Left lung (tissue), 10 donors: ENCODE measurements around the gene BSPRY. TPM values are rescaled to one million over a fixed set of nuclear protein-coding genes. Genes with fewer than 3 reads are reported as not detected.
"Not testable (repeated sequence)": the region's sequence is repeated elsewhere in the genome, so short reads cannot be mapped to it uniquely, and the experiment has no call there.

Experiments
- ATAC-seq: fragments of 200-7000 bp; cut with Tn5 transposase; one replicate; pipeline ENCODE4 v1.9.1; 2020; ENCODE audit warnings: moderate library complexity
- DNase-seq, 4 donors: peaks; one replicate each; pipeline ENCODE4 v3.0.0-alpha.2; 2013 to 2020
- H3K27ac ChIP-seq, 2 donors: fragments of 200-600 bp; sonication (generic) in 1 of 2; one replicate each; pipeline versions ENCODE4 v1.5.0 to v1.8.0; 2020 to 2021
- H3K27me3 ChIP-seq, 2 donors: fragments of 200-600 bp; sonication (generic) in 1 of 2; one replicate each; pipeline versions ENCODE4 v1.5.0 to v1.8.0; 2020 to 2021
- H3K36me3 ChIP-seq, 2 donors: fragments of 200-600 bp; sonication (generic) in 1 of 2; one replicate each; pipeline versions ENCODE4 v1.5.0 to v1.8.0; 2020 to 2021
- H3K4me1 ChIP-seq, 2 donors: fragments of 200-600 bp; one replicate each; pipeline ENCODE4 v1.8.0; 2021
- H3K4me3 ChIP-seq, 2 donors: fragments of 200-600 bp; sonication (generic) in 1 of 2; one replicate each; pipeline versions ENCODE4 v1.5.0 to v1.8.0; 2020 to 2021; ENCODE audit warnings: mild to moderate bottlenecking in 1 of 2
- H3K9me3 ChIP-seq, 2 donors: fragments of 200-600 bp; sonication (generic) in 1 of 2; one replicate each; pipeline versions ENCODE4 v1.5.0 to v1.8.0; 2020 to 2021
- intact Hi-C, 2 donors: fragments of 100-400 bp; cut with DNase I; formaldehyde crosslinking; loops; one replicate each; pipeline versions ENCODE4 v1.11.2 to v1.14.2; 2022
- polyA plus RNA-seq, 6 donors: library from polyadenylated mRNA; unstranded; fragments of 120-200 nt; gene quantifications; one replicate each; pipeline ENCODE4 v1.2.1, GENCODE V29; 2013; ENCODE audit not compliant: insufficient read length in 6 of 6
- total RNA-seq, 2 donors: library from RNA; stranded (reverse); fragmentation: NEBNext Ultra II Directional; extraction: Animal tissue kit (Norgen Biotek cat#: 25700); gene quantifications; one replicate each; pipeline ENCODE4 v1.2.1, GENCODE V29; 2021
- TF ChIP-seq, protein P1 (sequence below), 2 donors: fragments of 200-600 bp; sonication (generic) in 1 of 2; IDR thresholded peaks; one replicate each; pipeline versions ENCODE4 v1.5.0 to v1.8.0; 2021; ENCODE audit warnings: antibody characterized with exemption in 2 of 2
- donor health status: DM: no; HTN: yes; CAD: no.
- donor health status: DM: no; HTN: no; CAD: no.

BSPRY gene
- total and polyA plus RNA-seq, 8 donors: 7.5 to 17.9 (median 8.4) TPM

DNA sequence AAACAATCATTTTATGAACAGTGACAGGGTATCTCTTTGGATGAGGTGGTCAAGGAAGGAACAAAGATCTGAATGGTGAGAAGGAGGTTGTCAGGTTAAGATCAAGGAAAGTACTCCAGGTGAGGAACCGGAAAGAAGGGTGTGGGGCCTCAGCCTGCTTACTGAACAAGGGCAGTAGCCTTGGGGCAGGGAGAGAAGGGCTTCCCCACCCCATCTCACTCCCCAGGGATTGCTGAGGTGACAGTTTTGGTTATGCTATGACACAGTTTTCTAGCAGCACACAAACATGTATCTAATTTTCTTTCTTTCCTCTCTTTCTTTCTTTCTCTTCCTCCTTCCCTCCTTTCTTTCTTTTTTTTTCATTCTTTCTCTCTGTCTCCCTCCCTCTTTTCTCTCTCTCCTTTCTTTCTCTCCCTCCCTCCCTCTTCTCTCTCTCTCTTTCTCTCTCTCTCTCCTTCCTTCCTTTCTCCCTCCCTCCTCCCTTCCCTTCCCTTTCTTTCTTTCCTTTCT is 31.6 kb downstream of the BSPRY start:
- intact Hi-C loops: no loop called here
- Histone ChIP-seq H3K27ac (no peak overlapping the region), H3K27me3 (no peaks in the 10 kb centered on the region), H3K4me3 (no peak overlapping the region), H3K9me3 (no peaks in the 10 kb centered on the region), H3K36me3 (peaks cover 0 to 7% of the 10 kb centered on the region in 2 donors), H3K4me1 (peaks cover 0 to 3% of the 10 kb centered on the region in 2 donors)
- TF ChIP-seq, protein P1, sequence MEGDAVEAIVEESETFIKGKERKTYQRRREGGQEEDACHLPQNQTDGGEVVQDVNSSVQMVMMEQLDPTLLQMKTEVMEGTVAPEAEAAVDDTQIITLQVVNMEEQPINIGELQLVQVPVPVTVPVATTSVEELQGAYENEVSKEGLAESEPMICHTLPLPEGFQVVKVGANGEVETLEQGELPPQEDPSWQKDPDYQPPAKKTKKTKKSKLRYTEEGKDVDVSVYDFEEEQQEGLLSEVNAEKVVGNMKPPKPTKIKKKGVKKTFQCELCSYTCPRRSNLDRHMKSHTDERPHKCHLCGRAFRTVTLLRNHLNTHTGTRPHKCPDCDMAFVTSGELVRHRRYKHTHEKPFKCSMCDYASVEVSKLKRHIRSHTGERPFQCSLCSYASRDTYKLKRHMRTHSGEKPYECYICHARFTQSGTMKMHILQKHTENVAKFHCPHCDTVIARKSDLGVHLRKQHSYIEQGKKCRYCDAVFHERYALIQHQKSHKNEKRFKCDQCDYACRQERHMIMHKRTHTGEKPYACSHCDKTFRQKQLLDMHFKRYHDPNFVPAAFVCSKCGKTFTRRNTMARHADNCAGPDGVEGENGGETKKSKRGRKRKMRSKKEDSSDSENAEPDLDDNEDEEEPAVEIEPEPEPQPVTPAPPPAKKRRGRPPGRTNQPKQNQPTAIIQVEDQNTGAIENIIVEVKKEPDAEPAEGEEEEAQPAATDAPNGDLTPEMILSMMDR (IDR thresholded peaks at IDR 0.05): no peak
- ATAC-seq: no peak
- no peak for DNase-seq

DNA sequence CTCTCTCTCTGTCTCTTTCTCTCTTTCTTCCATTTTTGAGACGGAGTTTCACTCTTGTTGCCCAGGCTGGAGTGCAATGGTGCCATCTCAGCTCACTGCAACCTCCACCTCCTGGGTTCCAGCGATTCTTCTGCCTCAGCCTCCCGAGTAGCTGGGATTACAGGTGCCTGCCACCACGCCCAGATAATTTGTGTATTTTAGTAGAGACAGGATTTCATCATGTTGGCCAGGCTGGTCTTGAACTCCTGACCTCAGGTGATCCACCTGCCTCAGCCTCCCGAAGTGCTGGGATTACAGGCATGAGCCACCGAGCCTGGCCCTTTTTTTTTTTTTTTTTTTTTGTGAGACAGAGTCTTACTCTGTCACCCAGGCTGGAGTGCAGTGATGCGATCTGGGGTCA is 32.1 kb downstream of the BSPRY start:
- H3K9me3 ChIP-seq, H3K27me3 ChIP-seq, DNase-seq, H3K4me1 ChIP-seq, H3K27ac ChIP-seq, H3K36me3 ChIP-seq, intact Hi-C loops, ATAC-seq, H3K4me3 ChIP-seq: not testable (repeated sequence)

DNA sequence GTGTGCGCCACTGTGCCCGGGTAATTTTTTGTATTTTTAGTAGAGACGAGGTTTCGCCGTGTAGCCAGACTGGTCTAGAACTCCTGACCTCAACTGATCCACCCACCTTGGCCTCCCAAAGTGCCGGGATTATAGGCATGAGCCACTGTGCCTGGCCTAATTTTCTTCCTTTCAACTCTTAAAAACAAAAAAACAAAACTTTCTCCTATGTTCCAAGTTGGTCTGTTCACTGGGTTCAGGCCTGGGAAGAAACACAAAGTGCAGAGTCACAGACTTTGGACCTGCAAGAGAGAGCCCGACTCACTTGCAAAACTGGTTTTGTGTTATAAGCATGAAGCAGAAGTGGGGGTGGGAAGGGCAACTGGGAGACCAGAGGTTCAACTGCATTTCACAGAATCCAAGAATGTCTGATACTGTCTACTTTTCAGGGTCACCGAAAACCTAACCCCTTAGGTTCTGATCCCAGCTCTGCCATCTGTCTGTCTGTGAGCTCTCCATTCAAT is 32.6 kb downstream of the BSPRY start:
- TF ChIP-seq, protein P1 (IDR thresholded peaks at IDR 0.05): no peak
- Histone ChIP-seq H3K4me3 (no peak overlapping the region), H3K4me1 (no peaks in the 10 kb centered on the region), H3K27ac (no peak overlapping the region), H3K27me3 (no peaks in the 10 kb centered on the region), H3K9me3 (no peaks in the 10 kb centered on the region), H3K36me3 (peaks cover 0 to 10% of the 10 kb centered on the region in 2 donors)
- ATAC-seq: peak; percentile 85
- DNase-seq: peak in 2 of 4 donors; percentile 15 to 72
- intact Hi-C loops: no loop called here

DNA sequence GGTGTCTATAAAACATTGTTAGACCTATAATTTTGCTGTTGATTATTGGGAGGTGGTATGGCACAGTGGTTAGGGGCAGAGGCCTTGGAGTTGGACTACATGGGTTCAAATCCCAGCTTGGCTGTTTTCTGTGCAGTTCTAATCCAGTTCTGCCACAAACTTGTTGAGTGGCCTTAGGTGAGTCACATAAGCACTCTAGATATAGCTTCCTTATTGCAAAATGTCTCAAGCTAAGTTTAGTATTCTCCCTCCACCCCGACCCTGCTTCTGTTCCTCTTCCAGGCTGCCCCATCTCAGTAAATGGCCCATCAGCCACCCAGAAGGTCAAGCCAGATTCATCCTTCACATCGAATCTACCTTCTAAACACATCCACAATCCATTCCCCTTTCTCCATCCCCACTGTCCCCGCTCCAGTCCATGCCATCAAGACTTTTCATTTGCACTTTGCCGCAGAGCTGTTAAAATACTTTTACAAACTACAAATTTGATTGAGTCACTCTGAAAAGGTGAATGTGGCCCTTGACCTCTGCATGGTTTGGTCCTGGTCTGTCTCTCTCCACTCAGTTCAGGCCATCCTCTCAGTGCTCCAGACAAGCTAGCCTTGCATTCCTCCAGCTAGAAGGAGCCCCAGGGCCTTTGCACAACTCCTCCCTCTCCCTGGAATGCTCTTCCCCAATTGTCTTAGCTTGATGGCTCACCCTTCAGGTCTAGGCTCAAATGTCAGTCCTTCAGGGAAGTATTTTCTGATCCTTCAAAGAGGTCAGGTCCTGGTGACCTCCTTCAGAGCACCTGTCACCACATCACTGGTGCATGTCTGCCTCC is 37.4 kb downstream of the BSPRY start:
- no peak overlapping the region for H3K27ac ChIP-seq
- ATAC-seq (peak; percentile 25), DNase-seq (no peak)
- H3K36me3 ChIP-seq: peaks cover 0 to 58% of the 10 kb centered on the region in 2 donors
- intact Hi-C loops: no loop called here
- H3K27me3 ChIP-seq: no peaks in the 10 kb centered on the region
- H3K4me1 ChIP-seq: no peaks in the 10 kb centered on the region
- H3K4me3 ChIP-seq: no peak overlapping the region
- TF ChIP-seq, protein P1 (IDR thresholded peaks at IDR 0.05): no peak
- no peaks in the 10 kb centered on the region for H3K9me3 ChIP-seq

DNA sequence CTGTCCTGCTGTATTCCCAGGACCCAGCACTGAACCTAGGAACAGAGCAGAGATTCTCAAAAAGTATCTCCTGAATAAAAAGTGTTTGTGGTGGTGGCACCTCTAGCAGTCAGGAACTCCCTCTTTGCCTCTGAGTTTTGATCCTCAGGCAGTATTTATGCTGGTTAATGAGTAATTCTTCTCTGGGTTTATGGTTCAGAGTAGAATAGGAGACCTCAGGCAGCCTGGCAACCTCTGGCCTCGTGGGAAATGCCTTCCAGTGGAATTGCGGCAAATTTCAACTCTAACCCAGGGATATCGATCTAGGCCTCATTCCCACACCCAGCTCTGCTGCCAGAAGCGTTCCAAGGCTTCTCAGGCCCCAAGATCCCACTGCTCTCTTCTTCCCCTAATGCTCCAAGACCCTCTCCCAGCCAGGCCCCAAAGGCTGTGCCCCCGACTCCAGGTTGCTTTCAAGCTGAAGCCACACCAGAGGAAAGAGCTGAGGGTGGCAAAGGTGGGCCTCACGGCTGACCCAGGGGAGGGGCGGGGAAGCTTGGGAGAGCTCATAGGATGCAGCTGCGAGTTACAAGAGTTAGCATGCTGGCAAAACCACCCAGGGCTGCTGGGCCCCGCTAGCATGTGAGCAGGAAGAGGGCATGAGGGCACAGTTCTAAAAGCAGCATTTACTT is 38.4 kb downstream of the BSPRY start:
- Histone ChIP-seq H3K4me1 (no peaks in the 10 kb centered on the region), H3K36me3 (peaks cover 0 to 68% of the 10 kb centered on the region in 2 donors), H3K4me3 (no peak overlapping the region), H3K27me3 (no peaks in the 10 kb centered on the region), H3K9me3 (no peaks in the 10 kb centered on the region), H3K27ac (no peak overlapping the region)
- intact Hi-C loops: no loop called here
- no peak for ATAC-seq
- TF ChIP-seq, protein P1 (IDR thresholded peaks at IDR 0.05): no peak
- DNase-seq: no peak
